Astrocyte (in vitro differentiated cells and primary cell): ENCODE measurements around the gene NPM1. TPM values are rescaled to one million over a fixed set of nuclear protein-coding genes. Genes with fewer than 3 reads are reported as not detected.

Source experiments
- DNase-seq: peaks from one replicate; pipeline ENCODE4 v3.0.0-alpha.2; 2010; ENCODE audit warnings: low read depth
- FAIRE-seq: peaks from 2 replicates; lab custom pipeline; 2011; peaks lifted over from hg19 to GRCh38; lab: Jason Lieb, UNC
- H2AFZ ChIP-seq: 2 replicates; pipeline ENCODE4 v1.6.0; 2012; ENCODE audit warnings: low read depth, low read length, inconsistent platforms
- H3K27ac ChIP-seq: 2 replicates; pipeline ENCODE4 v1.5.1; 2011; ENCODE audit warnings: low read depth, low read length, inconsistent platforms
- H3K27me3 ChIP-seq: 2 replicates; pipeline ENCODE4 v1.6.0; 2011; ENCODE audit warnings: low read length, inconsistent platforms; ENCODE audit not compliant: insufficient read depth
- H3K36me3 ChIP-seq: 2 replicates; pipeline ENCODE4 v1.5.1; 2011; ENCODE audit warnings: low read length, inconsistent platforms; ENCODE audit not compliant: insufficient read depth
- H3K4me1 ChIP-seq: 2 replicates; pipeline ENCODE4 v1.5.1; 2011; ENCODE audit warnings: low read length, inconsistent platforms; ENCODE audit not compliant: insufficient read depth
- H3K4me2 ChIP-seq: 2 replicates; pipeline ENCODE4 v1.6.0; 2012; ENCODE audit warnings: low read length, inconsistent platforms
- H3K4me3 ChIP-seq: 2 replicates; pipeline ENCODE4 v1.5.1; 2011; ENCODE audit warnings: low read depth, mild to moderate bottlenecking, low read length, inconsistent platforms; ENCODE audit not compliant: insufficient read depth
- H3K79me2 ChIP-seq: 2 replicates; pipeline ENCODE4 v1.6.0; 2012; ENCODE audit warnings: mild to moderate bottlenecking, low read length, inconsistent platforms; ENCODE audit not compliant: insufficient read depth
- H3K9ac ChIP-seq: 2 replicates; pipeline ENCODE4 v1.6.0; 2012; ENCODE audit warnings: mild to moderate bottlenecking, low read length, inconsistent platforms
- H3K9me3 ChIP-seq: 2 replicates; pipeline ENCODE4 v1.5.1; 2012; ENCODE audit warnings: low read depth, mild to moderate bottlenecking, low read length, inconsistent platforms; ENCODE audit not compliant: insufficient read depth
- H4K20me1 ChIP-seq: 2 replicates; pipeline ENCODE4 v1.6.0; 2012; ENCODE audit warnings: low read length, inconsistent platforms; ENCODE audit not compliant: insufficient read depth
- H3K27ac Mint-ChIP-seq: one replicate; pipeline ENCODE4 v1.8.0; 2021; ENCODE audit warnings: mild to moderate bottlenecking, mixed read lengths; ENCODE audit not compliant: unreplicated experiment
- H3K27me3 Mint-ChIP-seq: one replicate; pipeline ENCODE4 v1.8.0; 2021; ENCODE audit warnings: low read depth, mixed read lengths; ENCODE audit not compliant: unreplicated experiment
- H3K36me3 Mint-ChIP-seq: one replicate; pipeline ENCODE4 v1.8.0; 2021; ENCODE audit warnings: low read depth, mixed read lengths; ENCODE audit not compliant: unreplicated experiment
- H3K4me1 Mint-ChIP-seq: one replicate; pipeline ENCODE4 v1.8.0; 2021; ENCODE audit warnings: low read depth, mixed read lengths; ENCODE audit not compliant: unreplicated experiment
- H3K4me3 Mint-ChIP-seq: one replicate; pipeline ENCODE4 v1.8.0; 2021; ENCODE audit warnings: mild to moderate bottlenecking, moderate library complexity, mixed read lengths; ENCODE audit not compliant: unreplicated experiment
- H3K9me3 Mint-ChIP-seq: one replicate; pipeline ENCODE4 v1.8.0; 2021; ENCODE audit warnings: mild to moderate bottlenecking, mixed read lengths; ENCODE audit not compliant: unreplicated experiment
- EZH2 ChIP-seq: IDR thresholded peaks from 2 replicates; pipeline ENCODE4 v1.6.1; 2012; ENCODE audit warnings: mild to moderate bottlenecking, low read length, inconsistent platforms; ENCODE audit not compliant: insufficient read depth
- total RNA-seq: library from RNA; stranded (reverse); gene quantifications from 2 replicates; pipeline ENCODE4 v1.2.1, GENCODE V29; 2021
- TF ChIP-seq, protein P1 (sequence below): IDR thresholded peaks from 2 replicates; pipeline ENCODE4 v1.5.1; 2011; ENCODE audit warnings: low read depth, mild to moderate bottlenecking, inconsistent platforms, low read length, moderate library complexity; ENCODE audit not compliant: insufficient read depth

The NPM1 gene
- total RNA-seq, 1 donor from 2014 or later = 1,219 TPM

GRCh38 chr5:171342362-171343111 is 45.1 kb upstream of the NPM1 start:
- Mint-ChIP-seq H3K4me3 (no peak overlapping the region), H3K4me1 (no peaks in the 10 kb centered on the region), H3K27ac (no peak overlapping the region), H3K27me3 (peaks cover 11% of the 10 kb centered on the region), H3K9me3 (no peaks in the 10 kb centered on the region), H3K36me3 (no peaks in the 10 kb centered on the region)
- H3K4me3 ChIP-seq = no peak overlapping the region
- H3K4me2 ChIP-seq = no peak overlapping the region
- no peak overlapping the region for H3K27ac ChIP-seq
- H3K9ac ChIP-seq = no peak overlapping the region
- no peaks in the 10 kb centered on the region for H3K79me2 ChIP-seq
- H3K36me3 ChIP-seq = no peaks in the 10 kb centered on the region
- H3K4me1 ChIP-seq = no peaks in the 10 kb centered on the region
- peaks cover 9% of the 10 kb centered on the region for H3K27me3 ChIP-seq
- H4K20me1 ChIP-seq = no peaks in the 10 kb centered on the region
- DNase-seq = peak; percentile 37
- FAIRE-seq = no peak
- TF ChIP-seq, protein P1, sequence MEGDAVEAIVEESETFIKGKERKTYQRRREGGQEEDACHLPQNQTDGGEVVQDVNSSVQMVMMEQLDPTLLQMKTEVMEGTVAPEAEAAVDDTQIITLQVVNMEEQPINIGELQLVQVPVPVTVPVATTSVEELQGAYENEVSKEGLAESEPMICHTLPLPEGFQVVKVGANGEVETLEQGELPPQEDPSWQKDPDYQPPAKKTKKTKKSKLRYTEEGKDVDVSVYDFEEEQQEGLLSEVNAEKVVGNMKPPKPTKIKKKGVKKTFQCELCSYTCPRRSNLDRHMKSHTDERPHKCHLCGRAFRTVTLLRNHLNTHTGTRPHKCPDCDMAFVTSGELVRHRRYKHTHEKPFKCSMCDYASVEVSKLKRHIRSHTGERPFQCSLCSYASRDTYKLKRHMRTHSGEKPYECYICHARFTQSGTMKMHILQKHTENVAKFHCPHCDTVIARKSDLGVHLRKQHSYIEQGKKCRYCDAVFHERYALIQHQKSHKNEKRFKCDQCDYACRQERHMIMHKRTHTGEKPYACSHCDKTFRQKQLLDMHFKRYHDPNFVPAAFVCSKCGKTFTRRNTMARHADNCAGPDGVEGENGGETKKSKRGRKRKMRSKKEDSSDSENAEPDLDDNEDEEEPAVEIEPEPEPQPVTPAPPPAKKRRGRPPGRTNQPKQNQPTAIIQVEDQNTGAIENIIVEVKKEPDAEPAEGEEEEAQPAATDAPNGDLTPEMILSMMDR = peak; percentile 72
- TF ChIP-seq EZH2 = no peak
- H2AFZ ChIP-seq = no peak overlapping the region
- H3K9me3 ChIP-seq = no peaks in the 10 kb centered on the region

DNA sequence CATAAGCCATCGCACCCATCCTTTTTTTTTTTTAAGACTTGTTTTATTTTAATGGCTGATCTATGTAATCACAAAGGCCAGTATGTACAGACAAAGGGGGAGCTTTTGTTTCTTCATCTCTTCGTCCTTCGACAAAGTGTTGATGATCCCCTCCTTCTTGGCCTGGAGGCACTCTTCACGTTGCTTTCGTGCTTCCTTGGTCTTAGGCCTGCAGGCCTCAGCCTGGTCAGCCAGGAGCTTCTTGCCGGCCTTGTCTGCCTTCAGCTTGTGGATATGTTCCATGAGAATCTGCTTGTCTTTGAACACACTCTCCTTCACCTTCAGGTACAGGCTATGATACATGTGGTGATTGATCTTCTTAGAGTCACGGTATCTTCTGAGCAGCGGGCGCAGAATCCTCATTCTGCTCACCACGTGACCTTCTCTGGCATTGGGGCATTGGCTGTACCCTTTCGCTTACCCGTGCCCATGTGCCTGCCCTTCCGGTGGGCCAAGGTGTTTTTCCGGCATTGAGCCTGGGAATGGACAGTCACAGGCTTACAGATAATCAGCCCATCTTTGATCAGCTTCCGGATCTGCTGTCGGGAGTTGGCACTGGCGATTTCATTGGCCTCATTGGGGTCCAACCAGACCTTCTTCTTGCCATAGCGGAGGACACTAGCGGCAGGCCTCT is 42.6 kb upstream of the NPM1 start:
- Mint-ChIP-seq H3K27ac (no peak overlapping the region), H3K4me3 (no peak overlapping the region), H3K36me3 (no peaks in the 10 kb centered on the region), H3K4me1 (no peaks in the 10 kb centered on the region), H3K9me3 (no peaks in the 10 kb centered on the region), H3K27me3 (peaks cover 3% of the 10 kb centered on the region)
- no peak overlapping the region for H3K27ac ChIP-seq
- DNase-seq = no peak
- H3K4me2 ChIP-seq = no peak overlapping the region
- no peaks in the 10 kb centered on the region for H3K79me2 ChIP-seq
- no peaks in the 10 kb centered on the region for H3K9me3 ChIP-seq
- no peak overlapping the region for H3K9ac ChIP-seq
- no peak for FAIRE-seq
- H3K27me3 ChIP-seq = peaks cover 3% of the 10 kb centered on the region
- H2AFZ ChIP-seq = no peak overlapping the region
- TF ChIP-seq, protein P1 = no peak
- TF ChIP-seq EZH2 = no peak
- no peaks in the 10 kb centered on the region for H4K20me1 ChIP-seq
- no peaks in the 10 kb centered on the region for H3K4me1 ChIP-seq
- no peak overlapping the region for H3K4me3 ChIP-seq
- H3K36me3 ChIP-seq = no peaks in the 10 kb centered on the region
